ENCODE data around the gene IDH1. TPM values are rescaled to one million over a fixed set of nuclear protein-coding genes. Genes with fewer than 3 reads are reported as not detected.

Gene IDH1
- total RNA-seq = 10 to 100 TPM; 18.9 to 30.5 TPM

GRCh38 chr2:208254871-208255556, at the start of gene IDH1:
TSS of gene IDH1 (minus strand) at chr2:208255071. CDS start at chr2:208251551, 3,520 bp downstream.
- peak; percentile 93 for DNase-seq (ENCODE audit: low spot score)
- peaks cover 5% of the 10 kb centered on the region for H3K36me3 Mint-ChIP-seq
- H3K27ac Mint-ChIP-seq = peak within 1 kb of the TSS; percentile 62 to 64
- no peaks in the 10 kb centered on the region for H3K9me3 Mint-ChIP-seq
- H3K27me3 Mint-ChIP-seq = no peaks in the 10 kb centered on the region
- H3K4me3 Mint-ChIP-seq = peak within 1 kb of the TSS; percentile 97
- H3K4me1 Mint-ChIP-seq (ENCODE audit: low read depth in 2 of 2) = peaks cover 12 to 17% of the 10 kb centered on the region in 2 donors
- peak; percentile 91 to 95 for ATAC-seq

- H3K9me3 Mint-ChIP-seq = no peaks in the 10 kb centered on the region
Observed at GRCh38 chr2:208304157-208304556, 49.3 kb upstream of the IDH1 start.

GRCh38 chr2:208300847-208301618, 46.2 kb upstream of the IDH1 start:
- ATAC-seq (no peak), DNase-seq (ENCODE audit: low spot score) (no peak)
- H3K27me3 Mint-ChIP-seq = no peaks in the 10 kb centered on the region
- H3K27ac Mint-ChIP-seq = no peak overlapping the region
- H3K4me3 Mint-ChIP-seq = no peak overlapping the region
- H3K9me3 Mint-ChIP-seq = no peaks in the 10 kb centered on the region
- H3K4me1 Mint-ChIP-seq (ENCODE audit: low read depth in 2 of 2) = peaks cover 6 to 8% of the 10 kb centered on the region in 2 donors
- H3K36me3 Mint-ChIP-seq = peaks cover 10% of the 10 kb centered on the region

More at GRCh38 chr2:208304157-208304556, 49.3 kb upstream of the IDH1 start:
- H3K27me3 Mint-ChIP-seq = no peaks in the 10 kb centered on the region
- ATAC-seq = no peak
- no peaks in the 10 kb centered on the region for H3K4me1 Mint-ChIP-seq (ENCODE audit: low read depth in 2 of 2)
- no peak overlapping the region for H3K4me3 Mint-ChIP-seq
- peaks cover 14% of the 10 kb centered on the region for H3K36me3 Mint-ChIP-seq
- no peak overlapping the region for H3K27ac Mint-ChIP-seq
- no peak for DNase-seq (ENCODE audit: low spot score)

- Mint-ChIP-seq H3K4me1 (ENCODE audit: low read depth in 2 of 2) (peaks cover 18 to 20% of the 10 kb centered on the region in 2 donors), H3K9me3 (no peaks in the 10 kb centered on the region), H3K36me3 (peaks cover 11% of the 10 kb centered on the region), H3K4me3 (no peak overlapping the region), H3K27ac (no peak overlapping the region), H3K27me3 (no peaks in the 10 kb centered on the region)
- no peak for ATAC-seq
- DNase-seq (ENCODE audit: low spot score) = no peak
Observed at GRCh38 chr2:208297961-208298360, 43.1 kb upstream of the IDH1 start.

- Mint-ChIP-seq H3K4me1 (ENCODE audit: low read depth in 2 of 2) (peaks cover 25 to 30% of the 10 kb centered on the region in 2 donors), H3K27me3 (no peaks in the 10 kb centered on the region), H3K4me3 (no peak overlapping the region), H3K27ac (no peak overlapping the region), H3K36me3 (peaks cover 21% of the 10 kb centered on the region), H3K9me3 (no peaks in the 10 kb centered on the region)
- DNase-seq (ENCODE audit: low spot score) (no peak), ATAC-seq (no peak)
Observed at GRCh38 chr2:208296610-208297009, 41.7 kb upstream of the IDH1 start.

- Mint-ChIP-seq H3K4me3 (no peak overlapping the region), H3K36me3 (peaks cover 28% of the 10 kb centered on the region), H3K27me3 (no peaks in the 10 kb centered on the region), H3K4me1 (ENCODE audit: low read depth in 2 of 2) (peaks cover 25 to 35% of the 10 kb centered on the region in 2 donors), H3K9me3 (no peaks in the 10 kb centered on the region), H3K27ac (no peak overlapping the region)
- DNase-seq (ENCODE audit: low spot score) (no peak), ATAC-seq (no peak)
Observed at GRCh38 chr2:208295834-208296233, 41.0 kb upstream of the IDH1 start.

GRCh38 chr2:208294482-208295024, 39.7 kb upstream of the IDH1 start:
- peak overlapping the region in 1 of 2 donors; percentile 18 for H3K27ac Mint-ChIP-seq
- peaks cover 38% of the 10 kb centered on the region for H3K36me3 Mint-ChIP-seq
- ATAC-seq (no peak), DNase-seq (ENCODE audit: low spot score) (no peak)
- H3K4me1 Mint-ChIP-seq (ENCODE audit: low read depth in 2 of 2) = peaks cover 25 to 35% of the 10 kb centered on the region in 2 donors
- no peak overlapping the region for H3K4me3 Mint-ChIP-seq
- no peaks in the 10 kb centered on the region for H3K27me3 Mint-ChIP-seq
- H3K9me3 Mint-ChIP-seq = no peaks in the 10 kb centered on the region

GRCh38 chr2:208285853-208286252, 31.0 kb upstream of the IDH1 start:
- Mint-ChIP-seq H3K9me3 (no peaks in the 10 kb centered on the region), H3K27me3 (no peaks in the 10 kb centered on the region), H3K4me1 (ENCODE audit: low read depth in 2 of 2) (peaks cover 4 to 13% of the 10 kb centered on the region in 2 donors), H3K4me3 (no peak overlapping the region), H3K27ac (no peak overlapping the region), H3K36me3 (peaks cover 25% of the 10 kb centered on the region)
- DNase-seq (ENCODE audit: low spot score) (no peak), ATAC-seq (no peak)

GRCh38 chr2:208280933-208281332, 26.1 kb upstream of the IDH1 start:
- Mint-ChIP-seq H3K4me3 (no peak overlapping the region), H3K27ac (peak overlapping the region in 1 of 2 donors; percentile 22), H3K4me1 (ENCODE audit: low read depth in 2 of 2) (peaks cover 16% of the 10 kb centered on the region in 2 donors), H3K9me3 (no peaks in the 10 kb centered on the region), H3K27me3 (no peaks in the 10 kb centered on the region), H3K36me3 (peaks cover 41% of the 10 kb centered on the region)
- DNase-seq (ENCODE audit: low spot score) (no peak), ATAC-seq (no peak)

GRCh38 chr2:208280234-208280633, 25.4 kb upstream of the IDH1 start:
- Mint-ChIP-seq H3K27me3 (no peaks in the 10 kb centered on the region), H3K36me3 (peaks cover 41% of the 10 kb centered on the region), H3K4me3 (no peak overlapping the region), H3K27ac (peak overlapping the region in 1 of 2 donors; percentile 22), H3K9me3 (no peaks in the 10 kb centered on the region), H3K4me1 (ENCODE audit: low read depth in 2 of 2) (peaks cover 13 to 17% of the 10 kb centered on the region in 2 donors)
- ATAC-seq (no peak), DNase-seq (ENCODE audit: low spot score) (no peak)

- H3K9me3 Mint-ChIP-seq = no peaks in the 10 kb centered on the region
- H3K27ac Mint-ChIP-seq = no peak overlapping the region
- ATAC-seq = no peak
Observed at GRCh38 chr2:208279236-208279635, 24.4 kb upstream of the IDH1 start.

GRCh38 chr2:208278549-208278948, 23.7 kb upstream of the IDH1 start:
- ATAC-seq (no peak), DNase-seq (ENCODE audit: low spot score) (no peak)
- peaks cover 19 to 22% of the 10 kb centered on the region in 2 donors for H3K4me1 Mint-ChIP-seq (ENCODE audit: low read depth in 2 of 2)
- no peak overlapping the region for H3K27ac Mint-ChIP-seq
- peaks cover 52% of the 10 kb centered on the region for H3K36me3 Mint-ChIP-seq
- no peaks in the 10 kb centered on the region for H3K27me3 Mint-ChIP-seq
- H3K4me3 Mint-ChIP-seq = no peak overlapping the region
- H3K9me3 Mint-ChIP-seq = no peaks in the 10 kb centered on the region

More at GRCh38 chr2:208279236-208279635, 24.4 kb upstream of the IDH1 start:
- H3K27me3 Mint-ChIP-seq = no peaks in the 10 kb centered on the region
- no peak overlapping the region for H3K4me3 Mint-ChIP-seq
- peaks cover 46% of the 10 kb centered on the region for H3K36me3 Mint-ChIP-seq
- no peak for DNase-seq (ENCODE audit: low spot score)
- H3K4me1 Mint-ChIP-seq (ENCODE audit: low read depth in 2 of 2) = peaks cover 15 to 19% of the 10 kb centered on the region in 2 donors

GRCh38 chr2:208274748-208275147, 19.9 kb upstream of the IDH1 start:
- H3K9me3 Mint-ChIP-seq = no peaks in the 10 kb centered on the region
- no peak overlapping the region for H3K27ac Mint-ChIP-seq
- H3K4me3 Mint-ChIP-seq = no peak overlapping the region
- H3K36me3 Mint-ChIP-seq = peaks cover 44% of the 10 kb centered on the region
- no peaks in the 10 kb centered on the region for H3K27me3 Mint-ChIP-seq
- DNase-seq (ENCODE audit: low spot score) (no peak), ATAC-seq (no peak)
- H3K4me1 Mint-ChIP-seq (ENCODE audit: low read depth in 2 of 2) = peaks cover 11% of the 10 kb centered on the region in 2 donors

- Mint-ChIP-seq H3K4me3 (no peak overlapping the region), H3K27ac (no peak overlapping the region), H3K4me1 (ENCODE audit: low read depth in 2 of 2) (peaks cover 30 to 44% of the 10 kb centered on the region in 2 donors), H3K27me3 (no peaks in the 10 kb centered on the region), H3K9me3 (no peaks in the 10 kb centered on the region), H3K36me3 (peaks cover 11% of the 10 kb centered on the region)
- DNase-seq (ENCODE audit: low spot score) = no peak
- no peak for ATAC-seq
Observed at GRCh38 chr2:208269091-208269490, 14.2 kb upstream of the IDH1 start.
